A549 treated with Hydrocortisone at 1 μM for 4 hours (cell line): Measurements from ENCODE around the gene LILRA1. TPM values are rescaled to one million over a fixed set of nuclear protein-coding genes. Genes with fewer than 3 reads are reported as not detected.

Experiments used
- total RNA-seq: library from RNA; stranded (reverse); fragments of 200-300 nt; extraction: Qiagen RNA extraction; gene quantifications from 5 replicates; pipeline ENCODE4 v1.2.3, GENCODE V29; 2022

Gene LILRA1
- total RNA-seq = not detected in 5 replicates

GRCh38 chr19:54593445-54593844 is at the start of gene LILRA1:
TSS of gene LILRA1 (plus strand) at chr19:54593632. CDS start at chr19:54594245, 613 bp downstream.

GRCh38 chr19:54573330-54573872 is 20.0 kb upstream of the LILRA1 start, which contains the start of gene LILRA2:
TSS of gene LILRA2 (plus strand) at chr19:54573790. CDS start at chr19:54573879, 89 bp downstream.

DNA sequence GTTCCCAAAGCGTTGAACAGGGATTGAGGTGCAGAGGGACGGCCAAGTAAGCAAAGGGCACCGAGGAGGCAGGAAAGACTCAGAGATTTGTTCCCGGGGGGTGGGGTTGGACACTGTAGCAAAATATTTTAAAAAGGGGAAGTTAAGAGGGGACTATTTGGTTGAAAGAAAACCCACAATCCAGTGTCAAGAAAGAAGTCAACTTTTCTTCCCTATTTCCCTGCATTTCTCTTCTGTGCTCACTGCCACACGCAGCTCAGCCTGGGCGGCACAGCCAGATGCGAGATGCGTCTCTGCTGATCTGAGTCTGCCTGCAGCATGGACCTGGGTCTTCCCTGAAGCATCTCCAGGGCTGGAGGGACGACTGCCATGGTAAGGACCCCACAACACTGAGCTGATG is 36.8 kb downstream of the LILRA1 start, which contains the start of gene LILRB1:
LILRB1 (plus strand) TSS at position 223 of the 400 bp plus-strand sequence. CDS start 590 bp downstream, outside the sequence.

Other genes starting within 250 kb of the LILRA1 start
- not detected in 5 replicates for gene LAIR1, start 228.7 kb upstream of the LILRA1 start, total RNA-seq
- 0.09 to 0.31 TPM (median 0.16 TPM) in 5 replicates for gene TTYH1, start 178.2 kb upstream of the LILRA1 start, total RNA-seq
- gene LENG8, start 144.4 kb upstream of the LILRA1 start, total RNA-seq = 84.3 to 121 TPM (median 105 TPM) in 5 replicates
- 4.7 to 7.9 TPM (median 6.6 TPM) in 5 replicates for gene LENG9, start 129.9 kb upstream of the LILRA1 start, total RNA-seq
- 0.38 TPM in 1 of 5 replicates, not detected in the others for gene CDC42EP5, start 120.3 kb upstream of the LILRA1 start, total RNA-seq
- gene LAIR2, start 90.8 kb upstream of the LILRA1 start, total RNA-seq = not detected in 5 replicates
- gene LILRA2, start 19.8 kb upstream of the LILRA1 start, total RNA-seq = 0.03 TPM in 1 of 5 replicates, not detected in the others
- 0.02 TPM in 1 of 5 replicates, not detected in the others for gene LILRB1, start 36.9 kb downstream of the LILRA1 start, total RNA-seq
- not detected in 5 replicates for gene LILRB4, start 69.4 kb downstream of the LILRA1 start, total RNA-seq
- not detected in 5 replicates for gene KIR3DL3, start 130.8 kb downstream of the LILRA1 start, total RNA-seq
- not detected in 5 replicates for gene KIR2DL3, start 144.9 kb downstream of the LILRA1 start, total RNA-seq
- 0.05 TPM in 1 of 5 replicates, not detected in the others for gene KIR2DL1, start 176.2 kb downstream of the LILRA1 start, total RNA-seq
- not detected in 5 replicates for gene KIR2DL4, start 210.0 kb downstream of the LILRA1 start, total RNA-seq
- gene KIR3DL1, start 222.8 kb downstream of the LILRA1 start, total RNA-seq = not detected in 5 replicates
- gene KIR2DS4, start 239.0 kb downstream of the LILRA1 start, total RNA-seq = not detected in 5 replicates